NCI-H345 treated with DMSO at 0.1 percent for 48 hours (cell line): ENCODE results near the gene GOLGB1.
"Not testable (repeated sequence)": the region's sequence is repeated elsewhere in the genome, so short reads cannot be mapped to it uniquely, and the experiment has no call there.

Experiments used
- DNase-seq: peaks from one replicate; lab custom pipeline; 2025; ENCODE audit not compliant: unreplicated experiment; lab: John Stamatoyannopoulos, UW

Gene GOLGB1

DNA sequence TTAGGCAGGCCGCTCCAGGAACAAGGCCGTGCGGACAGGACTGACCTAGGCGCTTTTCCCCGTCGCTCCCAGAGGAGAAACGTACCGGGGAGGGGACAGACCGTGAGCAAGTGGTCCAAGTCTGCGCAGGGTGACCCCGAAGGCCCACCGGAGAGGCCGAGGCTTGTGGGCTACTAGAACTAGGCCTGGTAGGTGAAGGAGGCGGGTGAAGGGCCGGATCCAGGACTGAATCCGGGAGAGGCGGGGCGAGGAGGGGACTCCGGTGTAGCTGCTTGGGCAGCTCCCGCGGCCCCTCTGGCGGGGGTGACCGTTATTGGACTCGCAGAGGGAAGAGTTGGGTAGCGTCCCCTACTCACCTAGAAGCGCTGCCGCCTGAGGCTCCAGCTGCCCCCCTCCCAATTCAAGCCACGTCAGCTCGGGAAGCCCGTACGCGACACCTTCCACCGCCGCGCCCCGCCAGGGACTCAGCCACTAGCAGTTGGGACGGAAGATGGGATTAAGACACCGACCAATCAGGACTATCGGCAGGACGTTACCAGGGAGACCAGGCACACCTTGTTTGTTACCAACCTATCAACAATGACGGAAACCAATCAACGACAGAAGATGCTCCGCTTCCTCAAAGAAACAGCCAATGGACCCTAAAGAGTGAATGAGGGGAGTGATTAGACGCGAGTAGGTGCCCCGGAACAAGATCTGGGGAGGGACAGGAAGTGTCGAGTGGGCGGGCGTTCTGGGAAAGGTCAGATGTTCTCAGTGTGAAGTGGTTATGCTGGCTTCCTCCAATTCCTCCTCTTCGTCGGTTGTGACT, at the start of gene GOLGB1:
Gene GOLGB1 (minus strand): TSS at position 466 of the 811 bp plus-strand sequence. CDS start 18,770 bp downstream, outside the sequence.
- DNase-seq: peak; percentile 97

DNA sequence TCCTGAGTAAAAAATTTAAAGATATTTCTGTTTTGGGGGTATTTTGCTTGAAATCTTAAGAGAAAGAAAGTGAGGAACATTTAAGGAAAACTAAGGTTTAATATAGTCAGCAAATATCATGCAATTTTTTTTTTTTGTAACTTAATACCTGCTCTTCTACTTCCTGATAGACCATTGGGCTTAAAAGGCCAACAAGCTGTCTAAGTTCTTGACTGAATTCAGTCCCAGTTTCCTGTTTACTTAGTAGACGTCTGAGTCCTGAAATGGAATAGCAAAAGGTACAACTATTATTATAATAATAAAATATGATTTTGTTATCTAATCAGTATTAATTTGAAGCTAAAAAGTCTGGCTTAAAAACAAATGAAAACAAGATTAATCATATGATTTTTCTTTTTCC, 47.4 kb upstream of the GOLGB1 start:
- DNase-seq: no peak

DNA sequence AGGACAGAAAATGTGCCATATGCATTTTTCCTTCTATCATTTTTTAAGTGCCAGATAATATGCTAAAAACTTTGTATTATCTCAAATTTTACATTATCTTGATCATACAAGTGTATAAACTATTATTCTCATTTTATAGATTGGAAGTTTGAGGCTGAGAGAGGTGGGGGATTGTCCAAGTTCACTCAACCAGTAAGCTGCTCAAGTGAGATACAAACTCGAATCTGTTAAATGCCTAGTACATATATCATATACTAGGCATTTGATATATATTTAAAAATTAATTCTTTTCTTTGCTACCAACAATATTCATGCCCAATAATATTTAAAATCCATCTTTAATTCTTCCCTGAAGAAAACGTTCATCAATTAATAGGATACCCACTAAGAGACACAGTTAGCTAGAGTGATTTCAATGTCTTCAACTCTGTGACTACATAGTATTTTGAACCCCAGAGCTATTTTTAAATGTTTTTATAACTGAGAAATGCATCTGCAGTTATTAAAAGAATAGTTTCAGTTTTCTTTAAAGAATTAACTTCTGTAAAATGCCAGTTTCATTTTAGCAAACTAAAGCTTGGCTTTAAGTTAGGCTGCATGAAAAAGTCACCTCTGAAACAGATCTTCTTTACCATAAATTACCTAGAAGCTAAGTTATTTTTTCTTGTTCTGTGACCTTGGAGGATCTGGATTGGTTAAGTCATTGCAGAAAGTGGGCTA, 44.9 kb upstream of the GOLGB1 start:
- DNase-seq: no peak

DNA sequence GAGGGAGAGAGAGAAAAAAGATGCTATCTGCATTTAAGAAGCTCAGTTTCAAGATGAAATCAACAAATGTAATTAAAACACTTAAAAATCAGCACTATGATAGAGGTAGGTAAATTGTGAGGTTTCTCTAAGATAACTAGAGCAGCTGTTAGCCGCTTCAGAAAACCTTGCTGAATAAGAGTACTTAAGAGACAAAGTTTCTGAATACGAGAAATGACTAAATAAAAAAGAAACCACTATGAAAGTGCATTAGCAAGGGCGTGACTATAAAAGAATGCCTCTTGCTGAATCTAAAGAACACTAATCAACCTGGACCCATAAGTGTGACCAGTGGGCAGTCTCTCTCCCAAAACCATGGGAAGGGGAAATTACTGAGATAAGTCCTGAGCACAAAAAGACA, 43.5 kb upstream of the GOLGB1 start:
- DNase-seq: no peak

DNA sequence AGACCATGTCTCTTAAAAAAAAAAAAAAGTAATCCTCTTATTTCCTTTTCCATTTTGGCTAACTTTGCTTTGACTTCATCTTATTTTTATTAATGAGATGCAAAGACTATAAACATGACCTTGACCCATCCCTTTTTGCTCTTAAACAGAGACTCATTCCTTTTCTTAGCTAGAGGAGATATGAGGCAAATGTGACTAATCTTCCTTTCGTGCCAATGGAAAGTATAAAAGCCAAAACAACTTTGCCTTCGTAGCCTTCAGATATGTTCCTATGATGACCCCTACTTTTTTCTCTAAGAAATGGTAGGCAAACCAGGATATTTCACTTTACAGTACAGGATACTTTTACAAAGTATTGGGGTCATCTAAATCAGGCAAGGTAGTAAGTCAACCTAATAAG, 36.9 kb upstream of the GOLGB1 start:
- DNase-seq: no peak

DNA sequence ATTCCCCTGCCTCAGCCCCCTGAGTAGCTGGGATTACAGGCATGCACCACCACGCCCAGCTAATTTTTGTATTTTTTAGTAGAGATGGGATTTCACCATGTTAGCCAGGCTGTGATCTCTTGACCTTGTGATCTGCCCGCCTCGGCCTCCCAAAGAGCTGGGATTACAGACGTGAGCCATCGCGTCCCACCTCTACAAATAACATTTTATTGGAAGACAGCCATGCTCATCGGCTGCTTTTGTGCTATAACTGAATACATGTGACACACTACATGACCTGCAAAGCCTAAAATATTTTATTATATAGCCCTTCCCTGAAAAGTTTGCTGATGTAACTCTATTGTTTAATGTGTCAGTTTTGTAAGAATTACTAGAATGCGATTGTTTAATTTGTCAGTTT, 33.2 kb upstream of the GOLGB1 start:
- not testable (repeated sequence) for DNase-seq

DNA sequence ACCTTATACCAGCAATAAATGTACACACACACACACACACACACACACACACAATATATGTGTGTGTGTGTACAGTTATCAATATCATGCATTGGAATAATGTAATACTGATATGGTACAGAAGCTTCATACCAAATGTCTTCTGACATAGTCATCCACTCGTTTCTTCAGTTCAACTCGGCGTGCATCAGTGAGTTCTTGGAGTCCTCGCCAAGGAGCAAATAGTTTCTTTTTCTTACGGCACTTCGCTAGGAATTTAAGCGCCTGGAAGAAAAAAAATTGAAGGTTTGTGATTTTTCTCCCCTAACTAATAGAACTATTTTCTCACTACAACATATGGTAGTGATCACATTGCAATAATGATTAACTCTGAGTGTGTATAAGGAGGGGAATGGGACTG, 32.1 kb upstream of the GOLGB1 start:
- DNase-seq: no peak

DNA sequence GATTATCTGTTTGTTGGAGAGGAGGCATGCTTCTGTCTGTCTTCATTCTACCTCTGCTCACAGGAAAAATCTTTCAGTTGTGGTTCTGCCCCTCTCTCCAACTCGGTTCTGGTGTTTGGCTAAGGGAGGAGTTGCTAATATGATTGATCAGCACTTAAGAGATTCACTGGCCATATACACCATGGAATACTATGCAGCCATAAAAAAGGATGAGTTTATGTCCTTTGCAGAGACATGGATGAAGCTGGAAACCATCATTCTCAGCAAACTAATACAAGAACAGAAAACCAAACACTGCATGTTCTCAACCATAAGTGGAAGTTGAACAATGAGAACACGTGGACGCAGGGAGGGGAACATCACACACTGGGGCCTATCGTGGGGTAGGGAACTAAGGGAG, 25.6 kb upstream of the GOLGB1 start:
- not testable (repeated sequence) for DNase-seq

- no peak for DNase-seq
Measured at GRCh38 chr3:121769246-121769645, 19.7 kb upstream of the GOLGB1 start.

DNA sequence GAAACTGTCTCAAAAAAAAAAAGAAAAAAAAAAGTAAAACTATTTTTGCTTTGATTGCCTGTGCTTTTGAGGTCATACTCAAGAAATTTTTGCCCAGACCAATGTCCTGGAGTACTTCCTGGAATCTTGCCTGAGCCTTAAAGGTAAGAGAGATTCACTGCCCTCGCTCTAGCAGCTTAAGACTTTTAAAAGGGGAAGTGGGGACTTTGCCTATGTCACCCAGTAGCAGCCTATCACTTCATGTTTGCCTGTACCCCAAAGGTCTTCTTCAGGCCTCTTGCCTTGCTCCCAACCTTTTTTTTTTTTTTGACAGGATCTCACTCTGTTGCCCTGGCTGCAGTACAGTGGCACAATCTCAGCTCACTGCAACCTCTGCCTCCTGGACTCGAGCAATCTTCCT, 18.9 kb upstream of the GOLGB1 start:
- no peak for DNase-seq

DNA sequence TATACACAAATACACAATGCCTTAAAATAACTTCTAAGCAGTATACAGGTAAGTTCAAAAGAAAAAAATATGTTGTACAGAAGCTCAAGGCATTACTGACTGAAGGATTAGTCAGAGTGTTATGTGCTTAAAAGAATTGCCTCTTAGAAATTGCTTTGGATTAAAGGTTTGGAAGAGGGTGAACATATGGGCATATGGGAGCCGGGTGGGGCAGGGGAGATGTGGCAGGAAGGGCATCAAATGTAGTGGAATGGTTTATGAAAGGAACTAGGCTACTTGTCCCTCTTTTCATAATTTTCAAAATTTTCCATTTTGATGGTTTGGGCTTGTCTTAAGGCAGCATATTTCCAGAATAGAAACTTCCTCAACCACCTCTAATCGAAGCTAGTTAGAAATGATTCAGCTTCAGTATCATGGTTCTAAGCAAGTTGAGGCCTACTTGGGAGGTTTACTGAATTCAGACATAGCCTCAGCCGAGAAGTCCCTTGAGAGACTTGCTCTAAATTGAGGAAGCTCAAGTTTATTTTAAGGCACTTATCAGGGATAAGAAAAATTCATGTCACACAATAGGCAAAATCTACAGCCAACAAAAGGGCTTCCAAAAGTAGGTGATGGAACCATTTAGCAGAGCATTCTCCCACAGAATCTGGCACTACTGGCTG, 10.1 kb upstream of the GOLGB1 start:
- DNase-seq: no peak

DNA sequence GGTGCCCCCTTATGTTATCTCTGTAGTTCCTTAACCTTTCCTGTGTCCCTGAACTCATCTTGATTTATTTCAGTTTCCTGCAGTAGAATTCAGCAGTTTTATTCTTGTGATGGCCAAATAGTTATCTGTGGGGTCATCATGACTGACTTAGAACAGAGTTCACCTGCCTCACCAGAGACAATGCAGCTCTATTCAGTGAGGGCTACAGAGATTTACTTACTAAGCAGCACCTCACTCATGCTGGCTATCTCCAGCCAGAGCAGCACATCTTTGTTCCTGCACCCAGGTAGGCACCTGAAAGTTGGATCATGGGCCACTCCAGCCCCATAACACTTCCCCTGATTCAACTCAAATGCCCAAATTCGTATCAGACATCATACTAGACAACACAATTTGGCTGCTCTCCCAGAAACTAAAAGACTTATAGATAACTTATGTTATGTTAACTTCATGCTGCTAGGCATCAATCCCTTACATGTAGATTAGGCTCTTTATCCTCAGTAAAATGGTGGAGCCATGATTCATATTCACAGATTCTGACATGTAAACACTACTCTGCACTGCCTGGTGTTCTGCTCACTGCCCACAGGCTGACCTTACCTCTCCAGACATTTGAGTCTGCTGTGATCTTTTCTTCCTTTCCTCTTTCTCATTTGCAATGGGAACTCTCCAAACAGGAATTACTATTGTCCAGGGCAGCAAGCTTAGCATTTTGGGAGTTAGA, 9.3 kb upstream of the GOLGB1 start:
- DNase-seq: no peak

- DNase-seq: no peak
Measured at GRCh38 chr3:121757812-121758545, 8.4 kb upstream of the GOLGB1 start.

GRCh38 chr3:121757087-121757811, 7.7 kb upstream of the GOLGB1 start:
- no peak for DNase-seq

GRCh38 chr3:121752772-121753171, 3.2 kb upstream of the GOLGB1 start:
- DNase-seq: no peak

DNA sequence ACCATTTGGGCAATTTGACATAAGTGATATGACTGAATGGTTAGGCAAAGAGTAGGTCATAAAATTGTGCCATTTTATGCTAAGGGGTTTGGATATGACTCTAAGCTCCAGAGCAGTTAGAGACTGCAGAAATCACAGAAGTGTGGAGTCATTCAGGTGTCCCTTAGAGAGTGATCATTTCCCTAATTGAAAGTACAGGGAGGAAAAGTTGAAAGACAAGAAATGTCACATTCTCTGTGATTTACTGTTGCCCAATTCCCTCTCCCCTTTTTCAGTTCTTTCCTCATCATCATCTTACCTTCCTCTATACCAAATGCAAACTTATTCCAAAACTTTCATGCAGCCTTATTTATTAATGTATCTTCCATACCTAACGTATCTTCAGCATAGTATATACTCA, 2.7 kb upstream of the GOLGB1 start:
- no peak for DNase-seq

DNA sequence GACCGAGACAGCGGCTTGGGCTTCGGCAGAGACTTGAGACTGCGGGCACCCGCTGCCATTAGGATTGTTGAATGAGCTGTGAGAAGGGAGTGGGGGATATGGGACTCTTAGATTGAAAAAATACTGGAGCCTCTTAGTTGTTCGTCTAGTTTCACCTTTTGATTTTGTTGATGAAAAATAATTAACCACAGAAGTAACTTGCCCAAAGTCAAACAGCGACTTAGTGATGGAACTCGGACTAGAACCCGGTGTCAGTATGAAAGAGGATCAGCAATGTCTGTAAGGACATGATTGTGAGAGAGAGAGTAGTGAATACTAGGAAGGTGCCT, 510 bp upstream of the GOLGB1 start:
- DNase-seq: no peak

DNA sequence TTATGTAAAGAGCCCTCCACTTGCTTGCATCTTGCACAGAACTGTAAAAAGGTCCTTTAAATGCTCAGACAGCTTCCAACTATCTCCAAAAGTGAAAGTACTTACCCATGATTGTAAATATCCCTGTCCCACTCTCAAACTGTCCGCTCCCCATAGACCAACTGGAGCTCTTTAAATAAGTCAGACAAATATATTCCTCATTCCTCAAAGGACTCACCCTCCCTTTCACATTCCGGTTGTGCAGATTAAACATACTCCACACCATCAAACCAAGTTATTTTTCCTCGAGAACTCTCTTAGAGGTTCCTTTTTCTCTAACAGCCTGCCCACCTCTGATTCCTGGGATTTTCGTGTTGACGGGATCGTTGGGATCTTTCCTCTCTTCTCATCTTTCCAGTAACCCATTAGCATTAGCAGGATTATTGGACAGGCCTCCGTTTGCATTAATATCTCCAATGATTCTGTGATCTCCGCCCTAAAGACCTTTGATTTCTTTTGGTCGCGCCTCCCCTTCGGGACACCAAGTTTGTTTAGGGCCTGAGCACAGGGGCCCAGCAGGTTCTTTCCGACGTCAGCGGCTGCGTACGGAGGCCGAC, 763 bp downstream of the GOLGB1 start:
- no peak for DNase-seq

DNA sequence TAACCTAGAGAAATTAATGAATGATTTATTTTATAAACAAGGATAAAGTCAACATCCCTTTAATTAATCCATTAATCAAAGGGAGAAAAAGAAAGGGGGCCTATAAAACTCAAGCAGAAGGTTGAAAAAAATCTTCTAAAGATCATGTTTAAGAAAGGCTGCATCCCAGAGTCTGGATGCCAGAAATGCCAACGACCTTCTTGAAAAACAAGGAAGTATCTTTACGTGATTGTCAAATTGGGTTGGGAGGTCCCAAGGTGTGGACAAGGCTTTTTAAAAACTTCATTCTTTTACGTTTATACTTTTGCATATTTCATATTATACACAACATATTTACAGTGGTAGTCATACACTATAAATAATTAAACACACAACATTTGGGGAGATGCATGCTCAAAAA, 1.6 kb downstream of the GOLGB1 start:
- no peak for DNase-seq

DNA sequence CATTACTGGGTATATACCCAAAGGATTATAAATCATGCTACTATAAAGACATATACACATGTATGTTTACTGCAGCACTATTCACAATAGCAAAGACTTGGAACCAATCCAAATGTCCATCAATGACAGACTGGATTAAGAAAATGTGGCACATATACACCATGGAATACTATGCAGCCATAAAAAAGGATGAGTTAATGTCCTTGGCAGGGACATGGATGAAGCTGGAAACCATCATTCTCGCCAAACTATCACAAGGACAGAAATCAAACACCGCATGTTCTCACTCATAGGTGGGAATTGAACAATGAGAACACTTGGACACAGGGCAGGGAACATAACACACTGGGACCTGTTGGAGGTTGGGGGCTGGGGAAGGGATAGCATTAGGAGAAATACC, 6.4 kb downstream of the GOLGB1 start:
- not testable (repeated sequence) for DNase-seq
